Smooth muscle cell (in vitro differentiated cells): Measurements from ENCODE around the gene EME1. TPM values are rescaled to one million over a fixed set of nuclear protein-coding genes. Genes with fewer than 3 reads are reported as not detected.

Experiments
- DNase-seq: peaks from one replicate; lab custom pipeline; 2025; ENCODE audit not compliant: unreplicated experiment; lab: John Stamatoyannopoulos, UW
- H2AFZ ChIP-seq: fragments of 200-600 bp; sonication (generic); 2 replicates; pipeline ENCODE4 v1.6.0; 2016; ENCODE audit warnings: antibody characterized with exemption, low read depth, mild to moderate bottlenecking
- H3F3A ChIP-seq: fragments of 200-600 bp; sonication (generic); 2 replicates; pipeline ENCODE4 v1.6.0; 2017; ENCODE audit warnings: antibody characterized with exemption, low read depth
- H3K27ac ChIP-seq: fragments of 200-600 bp; sonication (generic); 2 replicates; pipeline ENCODE4 v1.5.1; 2016; ENCODE audit warnings: low read depth, mild to moderate bottlenecking
- H3K27me3 ChIP-seq: fragments of 200-600 bp; sonication (generic); 2 replicates; pipeline ENCODE4 v1.6.1; 2016; ENCODE audit warnings: low read depth, mild to moderate bottlenecking
- H3K36me3 ChIP-seq: fragments of 200-600 bp; sonication (generic); 2 replicates; pipeline ENCODE4 v1.5.1; 2016; ENCODE audit warnings: low read depth
- H3K4me1 ChIP-seq: fragments of 200-600 bp; sonication (generic); 2 replicates; pipeline ENCODE4 v1.5.1; 2016; ENCODE audit warnings: low read depth
- H3K4me2 ChIP-seq: fragments of 200-600 bp; sonication (generic); 2 replicates; pipeline ENCODE4 v1.6.0; 2016; ENCODE audit warnings: mild to moderate bottlenecking
- H3K4me3 ChIP-seq: fragments of 200-600 bp; sonication (generic); 2 replicates; pipeline ENCODE4 v1.5.1; 2016; ENCODE audit warnings: mild to moderate bottlenecking
- H3K79me2 ChIP-seq: fragments of 200-600 bp; sonication (generic); 2 replicates; pipeline ENCODE4 v1.6.0; 2016; ENCODE audit warnings: low read depth, mild to moderate bottlenecking
- H3K9ac ChIP-seq: fragments of 200-600 bp; sonication (generic); 2 replicates; pipeline ENCODE4 v1.6.0; 2016; ENCODE audit warnings: low read depth
- H3K9me3 ChIP-seq: fragments of 200-600 bp; sonication (generic); replicated peaks from 2 replicates; pipeline ENCODE4 v1.5.1; 2016; ENCODE audit warnings: low read depth
- H4K20me1 ChIP-seq: fragments of 200-600 bp; sonication (generic); 2 replicates; pipeline ENCODE4 v1.6.0; 2016; ENCODE audit warnings: low read depth
- CTCF ChIP-seq: fragments of 200-600 bp; sonication (generic); IDR thresholded peaks from 2 replicates; pipeline ENCODE4 v1.5.1; 2017; ENCODE audit warnings: borderline replicate concordance, mild to moderate bottlenecking, antibody characterized with exemption; ENCODE audit not compliant: insufficient read depth, poor library complexity, severe bottlenecking
- WGBS: methylation state at CpG from one replicate; pipeline ENCODE4 v1.1.7; 2016; ENCODE audit warnings: low lambda C conversion rate; 5-methylcytosine and 5-hydroxymethylcytosine counted together
- polyA plus RNA-seq: library from polyadenylated mRNA; unstranded; fragments of >200 nt; fragmentation: Nextera tagmentation; extraction: Ambion mirVana; gene quantifications from 2 replicates; pipeline ENCODE4 v1.2.1, GENCODE V29; 2016
- total RNA-seq: library from RNA; depleted of rRNA; stranded (reverse); fragments of >200 nt; gene quantifications from 2 replicates; pipeline ENCODE4 v1.2.3, GENCODE V29; 2014

Gene EME1
- total and polyA plus RNA-seq, 2 experiments from 2014 or later: 8.2 to 9.6 TPM

DNA sequence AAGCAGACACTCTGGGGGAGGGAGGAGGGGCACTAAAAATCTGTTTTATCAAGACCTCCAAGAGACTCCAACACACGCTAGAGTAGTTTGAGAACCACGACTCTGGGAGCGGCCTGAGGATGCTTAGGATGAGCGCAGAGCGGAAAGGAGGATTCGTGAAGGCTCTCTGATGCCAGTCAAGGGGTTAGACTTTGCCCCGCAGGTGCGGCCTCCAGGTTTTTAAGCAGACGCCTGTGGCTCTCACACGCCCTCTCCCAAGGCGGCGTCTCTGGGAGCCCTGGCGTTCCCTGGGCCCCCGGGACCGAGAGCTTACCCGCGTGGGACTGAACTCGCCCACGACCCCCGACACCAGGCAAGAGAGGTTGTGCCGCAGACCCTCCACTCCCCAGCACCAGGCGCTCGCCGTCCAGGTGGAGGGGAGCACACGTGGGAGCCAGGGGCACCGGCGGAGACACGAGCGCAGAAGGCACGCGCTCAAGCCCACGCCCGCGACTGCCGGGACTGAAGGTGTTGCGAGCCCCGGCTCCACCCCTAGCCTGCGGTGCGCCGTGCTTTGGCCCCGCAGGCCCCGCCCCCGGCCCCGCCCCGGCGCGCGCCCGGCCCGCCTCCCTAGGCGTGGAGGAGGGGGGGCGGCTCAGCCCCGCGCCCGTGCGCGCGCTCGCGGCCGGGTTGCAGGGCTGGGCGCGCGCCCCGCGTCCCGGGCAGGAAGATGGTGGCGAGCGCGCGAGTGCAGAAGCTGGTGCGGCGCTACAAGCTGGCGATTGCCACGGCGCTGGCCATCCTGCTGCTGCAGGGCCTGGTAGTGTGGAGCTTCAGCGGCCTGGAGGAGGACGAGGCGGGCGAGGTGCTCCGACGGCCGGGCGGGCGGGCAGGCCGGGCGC is 27.4 kb upstream of the EME1 start, which contains the start of gene XYLT2:
Gene XYLT2, plus strand, starts transcription at position 695 of the 881 bp plus-strand sequence. Its CDS starts 15 bp downstream, at position 710.
- H3K79me2 ChIP-seq: peaks cover 34% of the 10 kb centered on the region
- H2AFZ ChIP-seq: no peak within 1 kb of the TSS
- H3K36me3 ChIP-seq: no peaks in the 10 kb centered on the region
- DNase-seq: no peak
- no peaks in the 10 kb centered on the region for H3K27me3 ChIP-seq
- H3K27ac ChIP-seq: no peak within 1 kb of the TSS
- no peaks in the 10 kb centered on the region for H3F3A ChIP-seq
- peak within 1 kb of the TSS; percentile 79 for H3K9ac ChIP-seq
- WGBS: 8% methylated on average over 40 of the region's 87 CpGs
- H3K9me3 ChIP-seq: no peaks in the 10 kb centered on the region
- TF ChIP-seq CTCF: no peak
- H4K20me1 ChIP-seq: peaks cover 31% of the 10 kb centered on the region
- peak within 1 kb of the TSS; percentile 98 for H3K4me2 ChIP-seq
- H3K4me3 ChIP-seq: peak within 1 kb of the TSS; percentile 91
- H3K4me1 ChIP-seq: peaks cover 16% of the 10 kb centered on the region

- H3K9me3 ChIP-seq: no peaks in the 10 kb centered on the region
- H3K79me2 ChIP-seq: peaks cover 34% of the 10 kb centered on the region
- no peaks in the 10 kb centered on the region for H3K27me3 ChIP-seq
- 6% methylated on average over 24 of the region's 57 CpGs for WGBS
- no peaks in the 10 kb centered on the region for H3K36me3 ChIP-seq
- DNase-seq: peak; percentile 32
- peak overlapping the region; percentile 91 for H3K4me3 ChIP-seq
- no peak overlapping the region for H3K27ac ChIP-seq
- no peak for TF ChIP-seq CTCF
- no peak overlapping the region for H2AFZ ChIP-seq
- H3F3A ChIP-seq: no peaks in the 10 kb centered on the region
- H3K9ac ChIP-seq: peak overlapping the region; percentile 79
- H4K20me1 ChIP-seq: peaks cover 39% of the 10 kb centered on the region
- peak overlapping the region; percentile 98 for H3K4me2 ChIP-seq
- peaks cover 16% of the 10 kb centered on the region for H3K4me1 ChIP-seq
Measured at GRCh38 chr17:50346313-50347116, 26.5 kb upstream of the EME1 start.

DNA sequence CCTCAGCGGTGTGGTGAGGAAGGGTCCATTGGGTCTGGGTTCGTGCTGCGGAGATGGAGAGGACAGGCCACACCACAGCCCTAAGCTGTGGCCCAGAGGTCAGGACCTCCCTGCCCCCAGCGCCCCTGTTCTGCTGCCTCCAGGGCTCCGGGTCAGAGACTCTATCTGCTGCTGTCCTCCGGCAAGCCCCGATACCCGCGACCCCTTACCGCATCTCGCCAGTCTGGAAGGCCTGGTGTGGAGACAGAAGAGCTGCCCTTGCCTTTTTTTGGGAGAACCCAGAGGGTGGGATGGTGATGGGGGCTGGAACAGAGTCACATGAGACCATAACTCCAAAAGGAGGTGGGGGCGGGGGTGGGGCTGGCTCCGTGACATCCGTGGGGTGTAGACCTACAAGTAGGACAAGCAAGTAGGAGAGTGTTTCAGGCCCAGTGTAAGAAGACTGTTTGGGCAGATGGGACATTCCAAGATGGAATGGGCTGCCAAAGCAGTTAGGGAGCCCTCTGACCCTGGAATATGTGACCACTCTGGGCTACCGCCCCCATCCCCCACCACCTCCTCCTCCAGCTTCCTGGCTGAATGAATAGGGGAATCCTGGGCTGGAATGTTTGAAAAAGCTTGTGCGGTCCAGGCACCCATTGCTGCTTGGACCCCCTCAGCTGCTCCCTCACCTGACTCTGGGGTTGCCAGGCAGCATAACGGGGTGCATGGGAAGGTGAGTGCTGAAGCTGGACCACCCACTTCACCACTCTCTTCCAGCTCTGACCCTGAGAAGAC is 25.7 kb upstream of the EME1 start:
- H3K36me3 ChIP-seq: no peaks in the 10 kb centered on the region
- no peak for TF ChIP-seq CTCF
- peaks cover 16% of the 10 kb centered on the region for H3K4me1 ChIP-seq
- H3F3A ChIP-seq: no peaks in the 10 kb centered on the region
- 23% methylated on average over 17 of the region's 17 CpGs for WGBS
- no peaks in the 10 kb centered on the region for H3K27me3 ChIP-seq
- peaks cover 47% of the 10 kb centered on the region for H4K20me1 ChIP-seq
- peaks cover 34% of the 10 kb centered on the region for H3K79me2 ChIP-seq
- peak overlapping the region; percentile 98 for H3K4me2 ChIP-seq
- no peak for DNase-seq
- peak overlapping the region; percentile 79 for H3K9ac ChIP-seq
- no peaks in the 10 kb centered on the region for H3K9me3 ChIP-seq
- peak overlapping the region; percentile 91 for H3K4me3 ChIP-seq
- no peak overlapping the region for H2AFZ ChIP-seq
- no peak overlapping the region for H3K27ac ChIP-seq
